Prostate gland (tissue), 2 donors: ENCODE data around the gene VEZF1.

ENCODE experiments used
- POLR2A ChIP-seq: fragments of 450-650 bp; IDR thresholded peaks from one replicate; pipeline ENCODE4 v1.6.1; 2016; ENCODE audit warnings: antibody characterized with exemption, mild to moderate bottlenecking
- POLR2AphosphoS5 ChIP-seq: sonication (generic); formaldehyde crosslinking; IDR thresholded peaks from one replicate; pipeline ENCODE4 v1.6.1; 2017; ENCODE audit warnings: antibody characterized with exemption
- TF ChIP-seq, protein P1 (sequence below), 4 experiments: fragments of 200-600 bp in 2 of 4; fragments of 450-650 bp in 2 of 4; sonication (generic) in 2 of 4; IDR thresholded peaks; 1 replicate in 3 of 4; 2 replicates in 1 of 4; pipeline ENCODE4 v1.5.1; 2016 to 2019; ENCODE audit warnings: antibody characterized with exemption in 4 of 4, mild to moderate bottlenecking in 2 of 4, moderate library complexity in 2 of 4

DNA sequence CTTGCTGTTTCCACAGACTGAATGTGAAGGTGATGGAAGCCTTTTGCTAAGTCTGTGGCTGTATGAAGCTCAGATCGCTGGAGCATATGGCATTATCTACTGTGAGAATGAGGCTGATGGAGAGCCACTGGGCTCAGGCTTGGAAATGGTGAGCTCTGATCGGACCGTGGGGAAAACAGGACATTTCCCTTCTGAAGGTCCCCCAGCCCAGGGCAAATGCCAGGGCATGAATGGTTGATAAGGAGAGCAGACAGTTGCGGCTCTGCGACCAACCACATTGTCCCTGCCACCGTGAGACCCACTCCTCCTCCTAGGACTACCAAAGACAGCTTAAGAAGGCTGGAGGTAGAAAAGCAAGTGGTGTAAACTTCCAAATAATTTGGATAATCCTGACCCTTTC, 28.1 kb downstream of the VEZF1 start:
- TF ChIP-seq, protein P1, sequence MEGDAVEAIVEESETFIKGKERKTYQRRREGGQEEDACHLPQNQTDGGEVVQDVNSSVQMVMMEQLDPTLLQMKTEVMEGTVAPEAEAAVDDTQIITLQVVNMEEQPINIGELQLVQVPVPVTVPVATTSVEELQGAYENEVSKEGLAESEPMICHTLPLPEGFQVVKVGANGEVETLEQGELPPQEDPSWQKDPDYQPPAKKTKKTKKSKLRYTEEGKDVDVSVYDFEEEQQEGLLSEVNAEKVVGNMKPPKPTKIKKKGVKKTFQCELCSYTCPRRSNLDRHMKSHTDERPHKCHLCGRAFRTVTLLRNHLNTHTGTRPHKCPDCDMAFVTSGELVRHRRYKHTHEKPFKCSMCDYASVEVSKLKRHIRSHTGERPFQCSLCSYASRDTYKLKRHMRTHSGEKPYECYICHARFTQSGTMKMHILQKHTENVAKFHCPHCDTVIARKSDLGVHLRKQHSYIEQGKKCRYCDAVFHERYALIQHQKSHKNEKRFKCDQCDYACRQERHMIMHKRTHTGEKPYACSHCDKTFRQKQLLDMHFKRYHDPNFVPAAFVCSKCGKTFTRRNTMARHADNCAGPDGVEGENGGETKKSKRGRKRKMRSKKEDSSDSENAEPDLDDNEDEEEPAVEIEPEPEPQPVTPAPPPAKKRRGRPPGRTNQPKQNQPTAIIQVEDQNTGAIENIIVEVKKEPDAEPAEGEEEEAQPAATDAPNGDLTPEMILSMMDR (IDR thresholded peaks at IDR 0.05), result no peak
- TF ChIP-seq POLR2AphosphoS5 (no peak), POLR2A (no peak)
